Ectodermal cell (in vitro differentiated cells): ENCODE data around the gene TNS4.

Experiments
- H3K27ac ChIP-seq: 2 replicates; pipeline ENCODE4 v1.7.0; 2013; ENCODE audit warnings: mild to moderate bottlenecking, low read depth, low read length; ENCODE audit not compliant: insufficient read depth, poor library complexity, severe bottlenecking
- H3K27me3 ChIP-seq: 2 replicates; pipeline ENCODE4 v1.7.0; 2013; ENCODE audit warnings: mild to moderate bottlenecking, low read length; ENCODE audit not compliant: insufficient read depth, control insufficient read depth, poor library complexity, severe bottlenecking
- H3K36me3 ChIP-seq: one replicate; pipeline ENCODE4 v1.7.0; 2013; ENCODE audit warnings: low read length; ENCODE audit not compliant: control insufficient read depth, insufficient read depth
- H3K4me1 ChIP-seq: one replicate; pipeline ENCODE4 v1.7.0; 2013; ENCODE audit warnings: low read length; ENCODE audit not compliant: control insufficient read depth, insufficient read depth
- H3K4me3 ChIP-seq: 2 replicates; pipeline ENCODE4 v1.7.0; 2013; ENCODE audit warnings: low read depth, low read length, control low read depth; ENCODE audit not compliant: insufficient read depth
- H3K9me3 ChIP-seq: 2 replicates; pipeline ENCODE4 v1.7.0; 2013; ENCODE audit warnings: mild to moderate bottlenecking, low read length, moderate library complexity; ENCODE audit not compliant: control insufficient read depth
- WGBS, 2 experiments: methylation state at CpG; one replicate each; pipeline ENCODE4 v1.1.7; 2013; ENCODE audit warnings: missing lambda C conversion rate in 2 of 2; 5-methylcytosine and 5-hydroxymethylcytosine counted together

TNS4 gene

DNA sequence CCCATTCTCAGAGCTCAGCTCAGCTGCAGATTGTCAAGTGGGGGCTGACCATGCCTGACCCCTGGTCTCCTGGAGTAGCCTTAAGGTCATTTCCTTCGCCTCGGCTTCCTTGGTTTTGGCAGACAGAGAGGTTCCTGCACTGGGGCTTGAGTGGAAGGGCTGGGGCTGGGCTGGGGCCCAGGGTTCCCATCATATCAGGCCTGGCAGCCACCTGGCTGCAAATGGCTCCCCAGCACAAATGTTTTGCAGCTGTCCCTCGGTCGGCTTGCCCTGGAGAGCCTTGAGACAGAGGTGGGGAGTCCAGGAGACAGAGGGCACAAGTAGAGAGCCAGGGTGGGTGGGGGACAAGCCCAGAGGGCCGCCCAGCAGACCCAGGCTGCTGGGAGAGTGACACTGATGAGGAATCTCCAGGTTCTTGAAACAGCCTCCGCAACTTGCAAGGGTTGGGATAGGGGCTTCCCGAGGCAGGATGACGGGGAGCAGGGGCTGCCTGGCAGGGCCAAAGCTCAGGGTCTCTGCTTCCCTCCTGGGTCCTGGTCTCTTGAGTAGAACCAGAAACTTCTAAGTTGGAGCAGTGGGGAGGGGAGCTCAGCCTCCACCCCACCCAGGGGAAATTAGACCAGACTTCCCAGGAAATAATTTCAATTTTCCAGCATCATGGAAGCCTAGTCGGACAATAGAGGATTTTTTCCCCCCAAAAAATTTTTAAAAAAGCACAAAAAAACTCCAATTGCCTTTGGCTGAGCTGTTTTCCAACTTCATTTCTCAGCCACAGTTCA, 38.9 kb downstream of the TNS4 start:
- no peaks in the 10 kb centered on the region for H3K36me3 ChIP-seq
- no peaks in the 10 kb centered on the region for H3K9me3 ChIP-seq
- H3K4me3 ChIP-seq = no peak overlapping the region
- H3K27ac ChIP-seq = no peak overlapping the region
- H3K4me1 ChIP-seq = peaks cover 21% of the 10 kb centered on the region
- 85 to 88% methylated on average over 9 of the region's 9 CpGs for WGBS, 2 experiments
- no peaks in the 10 kb centered on the region for H3K27me3 ChIP-seq

DNA sequence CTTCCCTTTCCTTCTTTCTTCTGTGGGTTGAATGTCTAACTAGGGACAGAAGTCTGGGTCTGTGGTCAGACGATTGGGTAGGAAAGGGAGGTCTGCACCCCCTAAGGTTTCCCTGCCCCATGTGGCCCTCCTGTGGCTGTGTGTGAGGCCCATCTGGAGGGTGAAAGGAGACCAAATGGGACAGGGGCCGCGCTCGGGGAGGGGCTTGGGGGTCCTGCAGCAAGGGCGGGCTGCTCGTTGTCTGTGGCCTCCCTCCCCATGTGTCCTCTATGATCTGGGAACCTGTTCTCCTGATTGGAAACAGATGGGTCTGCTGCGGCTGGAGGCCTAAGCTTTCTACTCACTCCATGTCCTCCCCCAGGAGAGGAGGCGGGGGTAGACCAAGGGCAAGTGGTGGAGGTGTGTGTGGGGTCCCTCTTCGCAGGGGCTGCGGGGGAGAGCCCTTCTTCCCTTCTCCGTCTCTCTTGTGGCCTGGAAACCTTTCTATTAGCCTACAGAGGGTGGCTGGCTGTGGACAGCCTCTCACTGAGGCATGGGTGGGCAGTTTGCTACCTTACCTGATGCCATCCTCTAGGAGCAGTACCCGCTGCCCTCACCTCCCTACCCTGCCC, 39.6 kb downstream of the TNS4 start:
- peaks cover 21% of the 10 kb centered on the region for H3K4me1 ChIP-seq

DNA sequence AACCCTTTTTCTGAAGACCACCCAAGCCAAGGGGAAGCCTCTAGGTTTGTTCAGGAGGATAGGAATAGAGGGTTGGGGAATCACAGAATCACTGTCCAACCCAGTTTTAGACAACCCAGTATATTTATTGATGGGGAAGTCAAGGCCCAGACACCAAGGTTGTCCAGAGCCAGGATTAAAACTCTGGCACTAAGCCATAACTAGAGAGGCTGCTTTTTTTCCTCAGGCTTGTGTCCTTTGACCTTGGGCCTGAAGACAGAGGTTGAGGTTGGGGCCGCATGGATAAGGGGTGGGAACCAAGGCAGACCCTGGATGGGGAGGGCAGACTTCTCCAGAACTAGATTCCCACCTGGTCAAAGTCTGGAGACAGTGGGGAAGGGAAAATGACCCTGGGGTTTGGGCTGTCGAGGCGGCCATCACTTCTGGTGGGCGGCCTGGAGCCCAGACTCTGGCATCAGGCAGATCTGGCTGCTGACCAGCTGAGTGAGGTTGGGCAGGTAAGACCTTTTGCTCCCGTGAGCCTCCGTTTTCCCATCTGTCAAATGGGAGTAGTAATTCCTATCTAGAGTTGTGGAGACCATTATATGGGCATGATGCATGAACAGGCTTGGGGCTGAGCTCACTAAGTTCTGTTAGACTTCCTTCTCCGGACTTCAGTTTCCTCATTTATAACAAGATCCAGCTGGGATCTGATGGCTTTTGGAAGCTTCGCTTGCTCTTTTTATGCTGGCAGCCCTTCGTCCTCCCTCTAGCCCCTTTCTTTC, 40.3 kb downstream of the TNS4 start:
- peaks cover 21% of the 10 kb centered on the region for H3K4me1 ChIP-seq
- no peaks in the 10 kb centered on the region for H3K36me3 ChIP-seq
- H3K27ac ChIP-seq = no peak overlapping the region
- H3K9me3 ChIP-seq = no peaks in the 10 kb centered on the region
- H3K4me3 ChIP-seq = no peak overlapping the region
- no peaks in the 10 kb centered on the region for H3K27me3 ChIP-seq
- 93 to 97% methylated on average over 9 of the region's 9 CpGs for WGBS, 2 experiments

More for the DNA sequence above, 39.6 kb downstream of the TNS4 start:
- no peaks in the 10 kb centered on the region for H3K36me3 ChIP-seq
- H3K4me3 ChIP-seq = no peak overlapping the region
- H3K27me3 ChIP-seq = no peaks in the 10 kb centered on the region
- no peaks in the 10 kb centered on the region for H3K9me3 ChIP-seq
- no peak overlapping the region for H3K27ac ChIP-seq
- 89 to 92% methylated on average over 12 of the region's 12 CpGs for WGBS, 2 experiments

DNA sequence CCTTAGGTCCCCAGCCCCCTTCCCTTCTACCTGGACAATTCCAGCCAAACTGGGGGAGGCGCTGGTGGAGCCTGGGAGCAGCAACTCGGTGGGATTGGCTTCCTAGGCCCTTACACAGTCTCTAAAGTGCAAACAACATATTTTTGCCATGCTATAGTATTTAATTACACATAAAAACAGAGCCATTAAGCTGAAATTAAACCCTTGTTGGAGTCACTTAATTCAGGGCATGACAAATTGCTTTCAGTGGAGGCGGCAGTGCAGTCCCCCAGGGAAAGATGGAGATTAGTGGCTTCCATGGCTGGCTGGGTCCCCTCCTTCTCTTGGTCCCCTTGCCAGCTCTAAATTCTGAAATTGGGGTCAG, 40.8 kb downstream of the TNS4 start:
- peaks cover 21% of the 10 kb centered on the region for H3K4me1 ChIP-seq
- peaks cover under 1% of the 10 kb centered on the region for H3K36me3 ChIP-seq
- H3K27ac ChIP-seq = no peak overlapping the region
- no peak overlapping the region for H3K4me3 ChIP-seq
- no peaks in the 10 kb centered on the region for H3K27me3 ChIP-seq
- 81 to 86% methylated on average over 3 of the region's 3 CpGs for WGBS, 2 experiments
- no peaks in the 10 kb centered on the region for H3K9me3 ChIP-seq

DNA sequence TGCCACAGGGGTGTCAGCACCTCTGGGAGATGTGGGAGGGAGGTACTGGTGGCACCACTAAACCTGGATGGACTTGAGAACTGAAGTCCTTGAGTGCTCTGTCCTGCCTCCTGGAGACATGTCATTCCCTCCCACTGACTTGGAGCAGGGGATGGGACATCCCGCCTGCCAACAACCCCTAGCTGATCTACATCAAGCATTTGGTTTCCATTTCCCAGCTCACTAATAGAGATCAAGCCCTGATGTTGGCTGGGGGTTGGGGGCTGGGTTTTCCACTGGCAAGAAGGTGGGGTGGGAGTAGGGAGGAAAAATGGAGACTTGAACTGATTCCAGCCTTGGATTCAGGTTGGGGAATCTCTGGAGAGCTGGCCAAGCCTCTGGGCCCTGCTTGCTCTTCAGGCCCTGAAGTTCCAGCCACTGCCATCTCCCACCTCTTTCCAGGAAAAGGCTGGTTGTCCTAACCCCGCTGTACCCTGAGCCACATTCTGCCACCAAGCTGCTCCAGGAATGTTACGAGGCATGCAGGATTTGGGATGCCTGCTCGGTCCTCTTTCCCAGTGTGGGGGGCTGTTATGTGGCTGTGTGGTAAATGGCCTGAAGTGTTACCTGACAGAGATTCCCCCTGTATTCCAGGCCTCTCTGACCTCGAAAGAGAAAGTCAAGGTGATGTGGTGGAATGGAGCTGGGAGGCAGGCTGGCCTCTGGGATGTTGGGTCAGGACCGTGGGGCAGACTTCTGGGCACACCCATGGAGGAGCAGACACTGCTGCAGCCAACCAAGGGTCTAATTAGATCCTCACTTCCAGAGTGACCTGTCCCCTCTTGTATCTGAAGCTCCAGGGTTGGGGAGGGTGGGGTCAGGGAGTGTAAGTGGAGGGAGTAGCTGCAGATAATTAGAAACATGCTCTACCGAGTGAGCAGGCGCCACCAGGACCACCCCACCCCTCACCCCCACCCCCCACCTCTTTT, 41.5 kb downstream of the TNS4 start:
- no peak overlapping the region for H3K4me3 ChIP-seq
- no peaks in the 10 kb centered on the region for H3K27me3 ChIP-seq
- H3K27ac ChIP-seq = no peak overlapping the region
- no peaks in the 10 kb centered on the region for H3K9me3 ChIP-seq
- 87 to 90% methylated on average over 6 to 8 of the region's 8 CpGs for WGBS, 2 experiments
- H3K4me1 ChIP-seq = peaks cover 21% of the 10 kb centered on the region
- peaks cover 4% of the 10 kb centered on the region for H3K36me3 ChIP-seq

DNA sequence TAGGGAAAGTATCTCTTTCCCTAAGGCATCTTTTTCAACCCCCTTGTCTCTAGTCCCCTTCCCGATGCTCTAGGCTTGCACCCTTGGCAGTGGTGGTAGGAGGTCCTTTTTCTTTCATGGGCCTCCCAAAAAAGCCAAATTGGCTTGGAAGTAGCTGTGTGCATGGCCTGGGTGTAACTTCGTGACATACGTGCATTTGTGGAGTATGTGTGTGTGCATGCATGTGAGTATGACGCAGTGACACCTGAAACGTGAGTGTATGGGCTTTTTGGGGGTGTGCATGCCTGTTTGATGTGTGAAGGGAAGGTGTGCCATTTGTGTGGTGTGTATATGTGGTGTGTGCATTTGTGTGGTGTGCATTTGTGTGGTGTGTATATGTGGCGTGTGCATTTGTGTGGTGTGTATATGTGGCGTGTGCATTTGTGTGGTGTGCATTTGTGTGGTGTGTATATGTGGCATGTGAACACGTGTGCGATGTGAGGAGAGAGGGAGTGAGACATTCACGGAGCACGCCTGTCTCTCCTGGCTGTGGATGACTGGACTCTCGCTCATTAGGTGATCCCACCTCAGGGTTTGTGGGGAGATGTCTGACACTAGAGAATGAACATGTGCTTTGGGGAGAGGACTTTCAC, 42.5 kb downstream of the TNS4 start:
- no peaks in the 10 kb centered on the region for H3K27me3 ChIP-seq
- H3K27ac ChIP-seq = no peak overlapping the region
- peaks cover 21% of the 10 kb centered on the region for H3K4me1 ChIP-seq
- WGBS, 2 experiments = 95% methylated on average over 12 of the region's 12 CpGs
- peaks cover 4% of the 10 kb centered on the region for H3K36me3 ChIP-seq
- H3K9me3 ChIP-seq = no peaks in the 10 kb centered on the region
- no peak overlapping the region for H3K4me3 ChIP-seq

DNA sequence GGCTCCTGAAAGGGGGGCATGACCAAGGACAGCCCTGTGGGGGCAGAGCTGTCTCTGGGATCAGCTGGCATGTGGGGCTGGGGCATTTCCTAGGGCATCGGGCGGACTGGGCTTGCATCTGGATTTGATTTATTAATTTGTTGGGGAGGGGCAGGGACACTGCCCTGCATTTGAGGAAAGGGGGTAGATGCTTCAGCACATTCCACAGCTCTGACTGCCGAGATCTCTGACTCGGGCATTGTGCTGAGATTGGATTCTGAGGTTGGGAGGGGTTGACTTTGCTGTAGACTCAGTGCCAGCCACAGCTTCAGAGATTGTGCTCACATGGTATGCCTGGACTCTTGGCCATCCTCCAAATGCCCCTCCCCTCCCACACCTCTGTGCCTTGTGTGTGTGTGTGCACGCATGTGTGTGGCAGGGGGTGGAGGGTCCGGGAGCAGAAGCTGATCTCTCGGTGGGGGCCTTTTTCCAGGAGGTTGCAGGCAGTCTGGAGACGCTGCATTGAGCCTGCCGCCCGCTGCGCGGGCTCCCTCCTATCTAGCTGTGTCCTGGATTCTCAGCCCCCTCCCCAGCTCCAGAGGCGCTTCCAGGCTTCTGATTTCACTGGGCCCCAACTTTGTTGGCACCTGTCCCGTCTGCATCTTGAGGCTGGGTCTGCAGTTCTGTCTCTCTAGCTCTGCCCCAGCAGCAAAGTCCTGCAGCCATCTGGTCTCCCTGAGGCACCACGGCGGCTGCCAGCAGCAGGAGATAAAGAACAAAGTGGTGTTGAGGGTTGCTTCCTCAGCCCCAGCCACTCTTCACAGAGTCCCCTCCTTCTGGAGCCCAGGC, 43.2 kb downstream of the TNS4 start:
- Histone ChIP-seq H3K27ac (no peak overlapping the region), H3K4me3 (no peak overlapping the region), H3K9me3 (no peaks in the 10 kb centered on the region), H3K36me3 (peaks cover 4% of the 10 kb centered on the region), H3K4me1 (peaks cover 20% of the 10 kb centered on the region), H3K27me3 (no peaks in the 10 kb centered on the region)
- 71% methylated on average over 15 to 16 of the region's 16 CpGs for WGBS, 2 experiments

DNA sequence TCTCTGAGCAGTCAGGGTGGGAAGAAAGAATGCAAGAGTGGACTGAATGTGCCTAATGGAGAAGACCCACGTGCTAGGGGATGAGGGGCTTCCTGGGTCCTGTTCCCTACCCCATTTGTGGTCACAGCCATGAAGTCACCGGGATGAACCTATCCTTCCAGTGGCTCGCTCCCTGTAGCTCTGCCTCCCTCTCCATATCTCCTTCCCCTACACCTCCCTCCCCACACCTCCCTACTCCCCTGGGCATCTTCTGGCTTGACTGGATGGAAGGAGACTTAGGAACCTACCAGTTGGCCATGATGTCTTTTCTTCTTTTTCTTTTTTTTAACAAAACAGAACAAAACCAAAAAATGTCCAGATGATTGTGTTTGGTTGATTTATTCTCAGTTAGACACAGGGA, 44.1 kb downstream of the TNS4 start:
- H3K36me3 ChIP-seq = peaks cover 4% of the 10 kb centered on the region
- WGBS, 2 experiments = 93 to 97% methylated on average over 3 of the region's 3 CpGs
- no peaks in the 10 kb centered on the region for H3K27me3 ChIP-seq
- H3K4me3 ChIP-seq = no peak overlapping the region
- H3K4me1 ChIP-seq = peaks cover 12% of the 10 kb centered on the region
- no peaks in the 10 kb centered on the region for H3K9me3 ChIP-seq
- H3K27ac ChIP-seq = no peak overlapping the region
